22Rv1 (cell line): Measurements from ENCODE around the gene PRICKLE4.

Experiments used
- ZFX ChIP-seq: fragments of 450-650 bp; IDR thresholded peaks from 2 replicates; pipeline ENCODE4 v1.6.1; 2017; ENCODE audit warnings: antibody characterized with exemption, borderline replicate concordance
- TF ChIP-seq, protein P1 (sequence below): fragments of 450-650 bp; IDR thresholded peaks from 2 replicates; pipeline ENCODE4 v1.5.1; 2017; ENCODE audit warnings: mild to moderate bottlenecking

DNA sequence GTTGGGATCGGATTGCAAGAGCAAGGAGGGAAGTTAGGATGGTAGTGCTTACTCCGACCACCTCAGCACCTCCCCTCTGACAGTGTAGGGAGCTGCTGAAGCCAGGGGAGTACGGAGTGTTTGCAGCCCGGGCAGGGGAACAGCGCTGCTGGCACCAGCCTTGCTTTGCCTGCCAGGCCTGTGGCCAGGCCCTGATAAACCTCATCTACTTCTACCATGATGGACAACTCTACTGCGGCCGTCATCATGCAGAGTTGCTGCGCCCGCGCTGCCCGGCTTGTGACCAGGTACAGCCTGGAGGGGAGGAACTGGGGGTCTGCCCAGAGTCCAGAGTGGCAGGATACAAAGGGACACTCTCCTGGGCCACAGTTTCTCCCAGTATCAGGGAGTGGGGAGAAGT, 4.7 kb downstream of the PRICKLE4 start:
- TF ChIP-seq, protein P1, sequence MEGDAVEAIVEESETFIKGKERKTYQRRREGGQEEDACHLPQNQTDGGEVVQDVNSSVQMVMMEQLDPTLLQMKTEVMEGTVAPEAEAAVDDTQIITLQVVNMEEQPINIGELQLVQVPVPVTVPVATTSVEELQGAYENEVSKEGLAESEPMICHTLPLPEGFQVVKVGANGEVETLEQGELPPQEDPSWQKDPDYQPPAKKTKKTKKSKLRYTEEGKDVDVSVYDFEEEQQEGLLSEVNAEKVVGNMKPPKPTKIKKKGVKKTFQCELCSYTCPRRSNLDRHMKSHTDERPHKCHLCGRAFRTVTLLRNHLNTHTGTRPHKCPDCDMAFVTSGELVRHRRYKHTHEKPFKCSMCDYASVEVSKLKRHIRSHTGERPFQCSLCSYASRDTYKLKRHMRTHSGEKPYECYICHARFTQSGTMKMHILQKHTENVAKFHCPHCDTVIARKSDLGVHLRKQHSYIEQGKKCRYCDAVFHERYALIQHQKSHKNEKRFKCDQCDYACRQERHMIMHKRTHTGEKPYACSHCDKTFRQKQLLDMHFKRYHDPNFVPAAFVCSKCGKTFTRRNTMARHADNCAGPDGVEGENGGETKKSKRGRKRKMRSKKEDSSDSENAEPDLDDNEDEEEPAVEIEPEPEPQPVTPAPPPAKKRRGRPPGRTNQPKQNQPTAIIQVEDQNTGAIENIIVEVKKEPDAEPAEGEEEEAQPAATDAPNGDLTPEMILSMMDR = no peak
- TF ChIP-seq ZFX = no peak
